PC-3 (cell line): Measurements from ENCODE around the gene ULK4. TPM values are rescaled to one million over a fixed set of nuclear protein-coding genes. Genes with fewer than 3 reads are reported as not detected.

Experiments used
- ATAC-seq: fragments of 200-7000 bp; cut with Tn5 transposase; 2 replicates; pipeline ENCODE4 v1.9.1; 2020; ENCODE audit warnings: mild to moderate bottlenecking, moderate library complexity
- BruUV-seq: library from RNA; stranded (reverse); fragments of 400-500 nt; replicated peaks from 2 replicates; lab custom pipeline; 2021; lab: Mats Ljungman, UMichigan
- CTCF ChIA-PET: fragments of 300-600 bp; sonication (Branson Sonifier 250); formaldehyde crosslinking; loops from one replicate; lab custom pipeline; 2022; ENCODE audit warnings: antibody characterized with exemption; lab: Charles Lee
- POLR2A ChIA-PET: fragments of 300-600 bp; sonication (Branson Sonifier 250); formaldehyde crosslinking; loops from one replicate; lab custom pipeline; 2022; ENCODE audit warnings: antibody characterized with exemption; ENCODE audit not compliant: unreplicated experiment; lab: Charles Lee
- DNase-seq: peaks from one replicate; pipeline ENCODE4 v3.0.0-alpha.2; 2015
- H2AFZ ChIP-seq: fragments of 300-600 bp; sonication (generic); 2 replicates; pipeline ENCODE4 v1.6.0; 2016; ENCODE audit warnings: antibody characterized with exemption, low read length
- H3F3A ChIP-seq: fragments of 300-600 bp; sonication (generic); one replicate; pipeline ENCODE4 v1.6.0; 2017; ENCODE audit warnings: antibody characterized with exemption, low read length, control low read depth, mild to moderate bottlenecking; ENCODE audit not compliant: unreplicated experiment
- H3K27ac ChIP-seq: fragments of 300-600 bp; sonication (generic); 2 replicates; pipeline ENCODE4 v1.5.1; 2016; ENCODE audit warnings: mild to moderate bottlenecking, low read length
- H3K27me3 ChIP-seq: fragments of 300-600 bp; sonication (generic); 2 replicates; pipeline ENCODE4 v1.6.1; 2016; ENCODE audit warnings: low read length, mixed read lengths
- H3K36me3 ChIP-seq: fragments of 300-600 bp; sonication (generic); 2 replicates; pipeline ENCODE4 v1.6.1; 2016; ENCODE audit warnings: low read depth, mixed run types, low read length, mixed read lengths
- H3K4me1 ChIP-seq: fragments of 300-600 bp; sonication (generic); 2 replicates; pipeline ENCODE4 v1.5.1; 2016; ENCODE audit warnings: low read length; ENCODE audit not compliant: insufficient read depth
- H3K4me2 ChIP-seq: fragments of 300-600 bp; sonication (generic); 2 replicates; pipeline ENCODE4 v1.6.0; 2016; ENCODE audit warnings: low read length
- H3K4me3 ChIP-seq: fragments of 300-600 bp; sonication (generic); 2 replicates; pipeline ENCODE4 v1.5.1; 2016; ENCODE audit warnings: mild to moderate bottlenecking, low read length, mixed read lengths
- H3K79me2 ChIP-seq: fragments of 300-600 bp; sonication (generic); 2 replicates; pipeline ENCODE4 v1.6.1; 2017; ENCODE audit warnings: low read length, mixed read lengths
- H3K9ac ChIP-seq: fragments of 300-600 bp; sonication (generic); 2 replicates; pipeline ENCODE4 v1.6.0; 2016; ENCODE audit warnings: mild to moderate bottlenecking, low read length
- H3K9me2 ChIP-seq: fragments of 300-600 bp; sonication (generic); replicated peaks from 2 replicates; pipeline ENCODE4 v1.6.1; 2016; ENCODE audit warnings: mixed run types, low read length, mixed read lengths
- H3K9me3 ChIP-seq: fragments of 300-600 bp; sonication (generic); 2 replicates; pipeline ENCODE4 v1.6.1; 2016; ENCODE audit warnings: low read length, mixed read lengths
- H4K20me1 ChIP-seq: fragments of 300-600 bp; sonication (generic); 2 replicates; pipeline ENCODE4 v1.6.1; 2016; ENCODE audit warnings: low read length, mixed read lengths
- EZH2 ChIP-seq: fragments of 300-600 bp; sonication (generic); IDR thresholded peaks from one replicate; pipeline ENCODE4 v1.6.1; 2017; ENCODE audit warnings: antibody characterized with exemption, mild to moderate bottlenecking, low read length; ENCODE audit not compliant: unreplicated experiment
- EZH2phosphoT487 ChIP-seq: fragments of 300-600 bp; sonication (generic); IDR thresholded peaks from 2 replicates; pipeline ENCODE4 v1.6.1; 2018; ENCODE audit warnings: mild to moderate bottlenecking, antibody characterized with exemption, low read length, borderline replicate concordance
- intact Hi-C: fragments of 100-400 bp; cut with micrococcal nuclease; formaldehyde crosslinking; loops from 2 replicates; pipeline ENCODE4 v1.9.0; 2023
- total RNA-seq: library from RNA; depleted of rRNA; stranded (reverse); fragments of >200 nt; gene quantifications from 2 replicates; pipeline ENCODE4 v1.2.3, GENCODE V29; 2014
- TF ChIP-seq, protein P1 (sequence below): fragments of 300-600 bp; sonication (generic); conservative IDR thresholded peaks from 2 replicates; pipeline ENCODE4 v1.5.1; 2017; ENCODE audit warnings: antibody characterized with exemption, low read depth, mild to moderate bottlenecking, low read length

The ULK4 gene
- total RNA-seq, 1 experiment from 2014 or later = 4.8 TPM

GRCh38 chr3:41357271-41357670 is 604.6 kb downstream of the ULK4 start:
- TF ChIP-seq EZH2 = no peak
- TF ChIP-seq, protein P1, sequence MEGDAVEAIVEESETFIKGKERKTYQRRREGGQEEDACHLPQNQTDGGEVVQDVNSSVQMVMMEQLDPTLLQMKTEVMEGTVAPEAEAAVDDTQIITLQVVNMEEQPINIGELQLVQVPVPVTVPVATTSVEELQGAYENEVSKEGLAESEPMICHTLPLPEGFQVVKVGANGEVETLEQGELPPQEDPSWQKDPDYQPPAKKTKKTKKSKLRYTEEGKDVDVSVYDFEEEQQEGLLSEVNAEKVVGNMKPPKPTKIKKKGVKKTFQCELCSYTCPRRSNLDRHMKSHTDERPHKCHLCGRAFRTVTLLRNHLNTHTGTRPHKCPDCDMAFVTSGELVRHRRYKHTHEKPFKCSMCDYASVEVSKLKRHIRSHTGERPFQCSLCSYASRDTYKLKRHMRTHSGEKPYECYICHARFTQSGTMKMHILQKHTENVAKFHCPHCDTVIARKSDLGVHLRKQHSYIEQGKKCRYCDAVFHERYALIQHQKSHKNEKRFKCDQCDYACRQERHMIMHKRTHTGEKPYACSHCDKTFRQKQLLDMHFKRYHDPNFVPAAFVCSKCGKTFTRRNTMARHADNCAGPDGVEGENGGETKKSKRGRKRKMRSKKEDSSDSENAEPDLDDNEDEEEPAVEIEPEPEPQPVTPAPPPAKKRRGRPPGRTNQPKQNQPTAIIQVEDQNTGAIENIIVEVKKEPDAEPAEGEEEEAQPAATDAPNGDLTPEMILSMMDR = no peak
- TF ChIP-seq EZH2phosphoT487 = no peak

GRCh38 chr3:41356775-41357174 is 605.1 kb downstream of the ULK4 start:
- ChIA-PET CTCF (no interaction called here), POLR2A (no interaction called here)
- Histone ChIP-seq H3K9ac (no peak overlapping the region), H3F3A (no peaks in the 10 kb centered on the region), H3K4me1 (no peaks in the 10 kb centered on the region; the same call in 1 of the 2 replicates), H4K20me1 (no peaks in the 10 kb centered on the region), H2AFZ (no peak overlapping the region), H3K4me2 (no peak overlapping the region), H3K27ac (no peak overlapping the region), H3K27me3 (no peaks in the 10 kb centered on the region), H3K79me2 (no peaks in the 10 kb centered on the region), H3K9me3 (no peaks in the 10 kb centered on the region), H3K9me2 (no peaks in the 10 kb centered on the region), H3K4me3 (no peak overlapping the region), H3K36me3 (no peaks in the 10 kb centered on the region)
- peak; percentile 46; the same call in 1 of the 2 replicates for ATAC-seq
- no TSS peak for BruUV-seq
- intact Hi-C loops = no loop called here
- TF ChIP-seq, protein P1 = no peak
- peak; percentile 19 for DNase-seq

More at GRCh38 chr3:41357271-41357670, 604.6 kb downstream of the ULK4 start:
- H3K4me3 ChIP-seq = no peak overlapping the region
- H3K4me1 ChIP-seq = peaks cover 3% of the 10 kb centered on the region
- no peak overlapping the region for H3K27ac ChIP-seq
- H3K36me3 ChIP-seq = no peaks in the 10 kb centered on the region
- no peaks in the 10 kb centered on the region for H3K9me2 ChIP-seq
- H3K4me2 ChIP-seq = no peak overlapping the region
- H3K27me3 ChIP-seq = no peaks in the 10 kb centered on the region
- no peaks in the 10 kb centered on the region for H3K79me2 ChIP-seq
- no peaks in the 10 kb centered on the region for H3F3A ChIP-seq
- H3K9ac ChIP-seq = no peak overlapping the region
- BruUV-seq = no TSS peak
- POLR2A ChIA-PET = no interaction called here
- CTCF ChIA-PET = no interaction called here
- ATAC-seq (no peak), DNase-seq (no peak)
- intact Hi-C loops = no loop called here
- no peaks in the 10 kb centered on the region for H3K9me3 ChIP-seq
- H2AFZ ChIP-seq = no peak overlapping the region
- no peaks in the 10 kb centered on the region for H4K20me1 ChIP-seq

DNA sequence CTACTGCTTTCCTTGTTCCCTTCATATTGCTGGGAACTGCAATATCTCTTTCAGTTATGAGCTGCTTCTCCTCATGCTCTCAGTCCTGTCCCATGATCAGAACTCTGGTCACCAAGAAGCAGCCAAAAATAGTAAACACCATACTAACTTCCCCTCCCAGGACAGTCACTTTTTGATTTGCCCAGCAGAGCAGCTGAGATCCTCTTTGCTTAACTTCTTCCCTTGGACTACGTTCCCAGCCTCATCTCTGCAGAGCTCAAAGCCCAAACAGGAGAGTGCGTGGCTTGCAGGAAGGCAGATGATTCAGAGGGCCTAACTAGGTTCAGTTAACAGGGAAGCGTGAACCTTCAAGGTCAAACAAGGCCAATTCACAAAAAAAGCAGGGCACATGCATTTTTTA is 609.4 kb downstream of the ULK4 start:
- TF ChIP-seq EZH2phosphoT487 = no peak
- no peak for TF ChIP-seq EZH2
- TF ChIP-seq, protein P1 = no peak
- no peaks in the 10 kb centered on the region for H3K9me2 ChIP-seq
- ChIA-PET CTCF (no interaction called here), POLR2A (no interaction called here)
- H3K36me3 ChIP-seq = no peaks in the 10 kb centered on the region
- no TSS peak for BruUV-seq
- H3K4me2 ChIP-seq = no peak overlapping the region
- no peak for ATAC-seq
- H4K20me1 ChIP-seq = no peaks in the 10 kb centered on the region
- H3K9ac ChIP-seq = no peak overlapping the region
- H3K79me2 ChIP-seq = no peaks in the 10 kb centered on the region
- intact Hi-C loops = no loop called here
- no peak overlapping the region for H3K27ac ChIP-seq
- H3K4me3 ChIP-seq = no peak overlapping the region
- no peaks in the 10 kb centered on the region; the same call in 1 of the 2 replicates for H3K4me1 ChIP-seq
- no peak overlapping the region for H2AFZ ChIP-seq
- no peaks in the 10 kb centered on the region for H3F3A ChIP-seq
- no peak for DNase-seq
- H3K27me3 ChIP-seq = no peaks in the 10 kb centered on the region
- H3K9me3 ChIP-seq = no peaks in the 10 kb centered on the region
